ENCODE measurements around the gene CYP4Z1. TPM values are rescaled to one million over a fixed set of nuclear protein-coding genes. Genes with fewer than 3 reads are reported as not detected.
A peak's percentile ranks its signal among the peaks of the same experiment; 100 is the strongest.
"Not testable (repeated sequence)": the region's sequence is repeated elsewhere in the genome, so short reads cannot be mapped to it uniquely, and the experiment has no call there.

The CYP4Z1 gene
- total and polyA plus RNA-seq, 7 donors: 0.09 to 1.3 (median 0.22) TPM

DNA sequence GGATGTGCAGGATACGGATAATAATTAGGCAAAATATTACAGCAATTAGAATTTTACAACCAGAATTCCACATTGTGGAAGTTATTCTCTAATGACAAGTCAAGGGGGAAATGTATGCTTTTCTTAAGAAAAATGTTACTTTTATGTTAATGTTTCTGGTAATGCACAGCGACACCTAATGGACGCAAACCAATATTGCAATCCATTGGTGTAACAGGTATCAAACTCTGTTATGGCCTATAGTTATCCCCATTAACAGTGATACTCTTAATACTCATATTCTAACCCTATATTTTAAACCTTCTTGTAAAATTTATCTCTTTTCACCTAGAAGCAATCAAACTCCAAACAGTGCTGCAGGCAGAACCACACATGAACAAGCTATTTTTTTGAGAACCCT is 22.3 kb downstream of the CYP4Z1 start:
- DNase-seq, ATAC-seq: not testable (repeated sequence)
- WGBS, 3 donors: 2 to 10% (median 4%) methylated on average over 3 of the region's 3 CpGs

DNA sequence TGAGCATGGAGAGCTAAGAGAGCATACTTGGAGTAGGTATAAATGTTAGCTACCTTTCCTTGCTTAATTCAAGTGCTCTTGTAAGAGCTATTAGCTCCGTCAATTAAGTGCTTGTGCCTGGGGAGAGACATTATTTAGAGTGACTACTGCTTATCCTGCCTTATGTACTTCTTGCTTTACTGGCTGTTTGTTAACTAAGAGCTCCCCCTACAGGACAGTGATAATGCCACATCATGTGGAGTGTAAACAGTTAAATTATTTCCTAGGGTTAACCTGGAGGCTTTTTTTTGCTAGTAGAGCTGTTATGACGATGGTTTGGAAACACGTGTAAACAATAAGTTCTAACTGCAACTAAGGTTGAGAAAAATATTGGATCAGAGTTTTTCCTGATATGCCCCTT is 24.4 kb downstream of the CYP4Z1 start:
- WGBS, 3 donors: 10 to 13% (median 10%) methylated on average over 3 of the region's 3 CpGs
- H3K4me1 ChIP-seq; DNase-seq; H3K36me3 ChIP-seq (ENCODE audit: insufficient read depth in 1 of 2, low read depth in 1 of 2); H3K27ac ChIP-seq; H3K4me3 ChIP-seq; H3K27me3 ChIP-seq (ENCODE audit: insufficient read depth in 3 of 3, low read length in 2 of 3); H3K9me3 ChIP-seq; intact Hi-C loops (cut with DNase I); ATAC-seq: not testable (repeated sequence)

More for the DNA sequence above, 22.3 kb downstream of the CYP4Z1 start:
- intact Hi-C loops (cut with DNase I); H3K4me3 ChIP-seq; H3K9me3 ChIP-seq; H3K4me1 ChIP-seq; H3K36me3 ChIP-seq (ENCODE audit: insufficient read depth in 1 of 2, low read depth in 1 of 2); H3K27me3 ChIP-seq (ENCODE audit: insufficient read depth in 3 of 3, low read length in 2 of 3); H3K27ac ChIP-seq: not testable (repeated sequence)
- TF ChIP-seq, protein P1, sequence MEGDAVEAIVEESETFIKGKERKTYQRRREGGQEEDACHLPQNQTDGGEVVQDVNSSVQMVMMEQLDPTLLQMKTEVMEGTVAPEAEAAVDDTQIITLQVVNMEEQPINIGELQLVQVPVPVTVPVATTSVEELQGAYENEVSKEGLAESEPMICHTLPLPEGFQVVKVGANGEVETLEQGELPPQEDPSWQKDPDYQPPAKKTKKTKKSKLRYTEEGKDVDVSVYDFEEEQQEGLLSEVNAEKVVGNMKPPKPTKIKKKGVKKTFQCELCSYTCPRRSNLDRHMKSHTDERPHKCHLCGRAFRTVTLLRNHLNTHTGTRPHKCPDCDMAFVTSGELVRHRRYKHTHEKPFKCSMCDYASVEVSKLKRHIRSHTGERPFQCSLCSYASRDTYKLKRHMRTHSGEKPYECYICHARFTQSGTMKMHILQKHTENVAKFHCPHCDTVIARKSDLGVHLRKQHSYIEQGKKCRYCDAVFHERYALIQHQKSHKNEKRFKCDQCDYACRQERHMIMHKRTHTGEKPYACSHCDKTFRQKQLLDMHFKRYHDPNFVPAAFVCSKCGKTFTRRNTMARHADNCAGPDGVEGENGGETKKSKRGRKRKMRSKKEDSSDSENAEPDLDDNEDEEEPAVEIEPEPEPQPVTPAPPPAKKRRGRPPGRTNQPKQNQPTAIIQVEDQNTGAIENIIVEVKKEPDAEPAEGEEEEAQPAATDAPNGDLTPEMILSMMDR (IDR thresholded peaks at IDR 0.05): peak; percentile 55

DNA sequence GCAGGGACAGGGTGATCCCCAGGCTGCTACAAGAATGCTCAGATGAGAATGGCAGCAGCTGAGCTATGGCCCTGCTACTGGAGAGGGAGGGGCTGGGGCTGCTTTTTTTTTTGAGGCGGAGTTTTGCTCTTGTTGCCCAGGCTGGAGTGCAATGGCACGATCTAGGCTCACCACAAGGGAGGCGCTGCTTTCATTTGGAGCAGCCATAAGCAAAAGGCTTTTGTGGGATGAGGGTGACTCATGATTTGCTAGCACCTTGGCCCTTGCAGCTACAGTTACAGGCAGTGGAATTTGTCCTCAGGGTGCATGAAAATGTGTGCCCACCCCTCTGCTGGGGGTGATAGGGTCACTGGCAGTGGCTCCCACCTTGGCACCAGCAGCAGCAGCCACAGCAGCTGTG is 37.8 kb downstream of the CYP4Z1 start:
- 82 to 93% (median 87%) methylated on average over 3 of the region's 3 CpGs for WGBS, 3 donors
- TF ChIP-seq, protein P1 (IDR thresholded peaks at IDR 0.05): no peak
- no peak for ATAC-seq

DNA sequence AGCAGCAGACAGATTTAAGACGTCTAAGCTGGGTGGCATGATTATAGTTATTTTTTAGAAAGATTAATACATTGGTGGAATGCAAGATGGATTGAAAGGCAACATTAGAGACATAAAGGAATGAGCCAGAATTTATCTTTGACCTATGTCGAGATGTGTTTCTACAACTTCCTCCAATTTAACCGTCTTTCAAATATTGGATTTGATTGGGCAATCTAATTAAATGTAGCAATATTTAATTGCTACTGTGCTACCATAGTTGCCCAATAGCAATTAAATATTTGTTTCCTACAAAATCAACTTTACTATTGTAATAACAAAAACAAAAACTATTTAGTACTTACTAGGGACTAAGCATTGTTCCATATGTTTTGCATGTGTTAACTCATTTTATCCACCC is 39.8 kb downstream of the CYP4Z1 start:
- Histone ChIP-seq H3K27ac (no peak overlapping the region), H3K9me3 (peaks cover 12% of the 10 kb centered on the region), H3K27me3 (ENCODE audit: insufficient read depth in 3 of 3, low read length in 2 of 3) (no peaks in the 10 kb centered on the region), H3K36me3 (ENCODE audit: insufficient read depth in 1 of 2, low read depth in 1 of 2) (no peaks in the 10 kb centered on the region), H3K4me1 (no peaks in the 10 kb centered on the region), H3K4me3 (no peak overlapping the region)
- 87 to 93% (median 88%) methylated on average over 3 of the region's 3 CpGs for WGBS, 3 donors
- DNase-seq: no peak
- TF ChIP-seq, protein P1 (IDR thresholded peaks at IDR 0.05): no peak
- intact Hi-C loops (cut with DNase I): no loop called here
- no peak for ATAC-seq

More for the DNA sequence above, 37.8 kb downstream of the CYP4Z1 start:
- Histone ChIP-seq H3K27me3 (ENCODE audit: insufficient read depth in 3 of 3, low read length in 2 of 3) (no peaks in the 10 kb centered on the region), H3K4me1 (no peaks in the 10 kb centered on the region), H3K4me3 (no peak overlapping the region), H3K9me3 (peaks cover 12% of the 10 kb centered on the region), H3K27ac (no peak overlapping the region), H3K36me3 (ENCODE audit: insufficient read depth in 1 of 2, low read depth in 1 of 2) (no peaks in the 10 kb centered on the region)
- no peak for DNase-seq
- intact Hi-C loops (cut with DNase I): no loop called here

DNA sequence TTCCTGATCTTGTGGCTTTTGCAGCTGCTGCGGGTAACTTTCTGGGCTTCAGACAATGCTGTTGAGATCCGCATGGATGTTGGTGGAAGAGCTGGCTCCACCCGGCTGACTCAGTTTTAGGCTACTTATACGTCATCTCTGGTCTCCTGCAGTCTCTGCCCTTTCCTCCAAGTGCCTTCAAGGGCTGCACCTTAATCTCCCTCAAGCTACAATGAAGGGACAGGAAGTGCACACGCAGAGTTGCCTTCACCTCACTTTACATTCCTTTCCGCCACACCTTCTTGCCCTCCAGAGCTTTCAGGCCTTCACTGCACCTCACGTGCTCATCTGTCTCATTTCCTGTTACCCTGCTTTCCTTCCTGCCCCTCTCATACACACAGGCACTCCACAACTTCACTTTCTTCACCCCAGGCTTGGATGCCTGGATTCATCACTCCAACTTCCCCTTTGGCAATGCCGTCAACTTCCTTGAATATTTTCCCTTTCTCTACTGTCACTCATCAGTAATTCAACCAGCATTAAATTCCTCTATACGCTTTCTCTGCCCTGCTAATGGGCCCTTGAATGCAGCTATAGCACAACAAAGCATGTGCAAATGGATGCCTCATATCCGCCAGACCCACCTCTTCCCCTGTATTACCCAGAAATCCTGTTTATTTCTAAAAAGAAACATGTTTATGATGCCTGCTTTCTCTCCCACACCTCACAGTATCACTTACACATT is 41.0 kb downstream of the CYP4Z1 start:
- H3K4me3 ChIP-seq; DNase-seq; ATAC-seq; intact Hi-C loops (cut with DNase I); H3K4me1 ChIP-seq; H3K9me3 ChIP-seq; H3K27me3 ChIP-seq (ENCODE audit: insufficient read depth in 3 of 3, low read length in 2 of 3); H3K27ac ChIP-seq; H3K36me3 ChIP-seq (ENCODE audit: insufficient read depth in 1 of 2, low read depth in 1 of 2): not testable (repeated sequence)
- 41 to 52% (median 49%) methylated on average over 7 to 10 of the region's 10 CpGs for WGBS, 3 donors

DNA sequence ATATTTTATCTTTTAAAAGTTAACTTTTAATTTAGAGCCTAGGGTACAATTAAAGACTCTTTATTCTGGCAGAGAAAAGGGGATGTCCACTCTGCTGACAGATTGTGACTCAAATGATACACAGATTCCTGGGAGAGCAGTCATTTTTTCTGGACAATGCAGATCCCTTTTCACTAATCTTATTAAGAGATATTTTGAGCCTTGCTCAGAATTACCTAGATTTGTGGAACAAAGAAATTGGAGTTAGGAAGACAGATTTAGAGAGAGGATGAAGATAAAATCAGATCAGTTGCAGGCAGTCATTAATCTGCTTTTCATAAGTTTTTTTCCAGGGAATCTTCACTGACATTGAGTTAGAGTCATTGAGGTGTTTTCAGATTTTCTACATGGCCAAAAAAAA is 42.5 kb downstream of the CYP4Z1 start:
- H3K4me3 ChIP-seq; H3K27me3 ChIP-seq (ENCODE audit: insufficient read depth in 3 of 3, low read length in 2 of 3); H3K9me3 ChIP-seq; H3K36me3 ChIP-seq (ENCODE audit: insufficient read depth in 1 of 2, low read depth in 1 of 2); DNase-seq; H3K4me1 ChIP-seq; intact Hi-C loops (cut with DNase I); ATAC-seq; H3K27ac ChIP-seq: not testable (repeated sequence)
